Measurements from ENCODE around the gene LHX2.

DNA sequence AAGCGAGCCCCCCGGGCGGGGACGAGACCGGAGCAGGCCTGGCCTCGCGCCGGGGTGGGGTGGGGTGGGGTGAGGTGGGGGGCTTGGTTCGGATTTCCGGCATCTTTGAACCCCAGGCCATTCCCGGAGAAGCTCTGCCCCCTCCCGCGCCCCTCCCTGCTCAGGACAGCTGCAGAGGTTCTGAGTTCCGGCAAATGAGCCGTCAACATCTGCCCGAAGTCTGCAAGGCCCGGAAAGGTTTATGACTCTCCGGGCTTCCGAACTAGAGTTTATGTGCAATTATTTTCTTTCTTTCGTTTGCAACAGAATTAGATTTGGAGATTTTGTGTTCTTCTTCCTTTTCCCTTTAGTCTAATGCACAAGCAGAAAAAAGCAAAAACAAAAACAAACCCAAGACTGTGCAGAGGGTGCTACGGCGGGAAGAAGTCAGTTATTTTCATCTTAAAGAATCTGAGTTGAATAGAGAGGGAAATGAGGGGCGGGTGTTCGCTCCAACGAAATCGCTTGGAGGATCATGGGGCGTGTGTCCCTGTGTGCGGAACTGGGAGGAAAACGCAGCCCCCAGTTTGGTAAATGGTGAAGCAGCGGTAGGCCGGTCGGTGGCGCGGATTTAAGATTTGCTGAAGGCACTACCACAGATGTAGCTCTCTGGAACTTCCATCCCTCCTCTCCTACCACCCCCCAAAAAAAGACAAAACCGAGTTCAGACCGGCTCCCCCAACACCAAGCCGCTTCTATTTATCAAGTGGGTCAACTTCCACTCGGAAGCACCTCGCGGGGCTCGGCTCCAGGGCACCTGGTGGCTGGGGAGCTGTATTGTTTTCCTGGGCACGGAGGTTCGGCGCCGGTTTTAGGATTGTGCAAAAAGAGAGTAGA lies 4.8 kb downstream of the LHX2 start:
- TF ChIP-seq ZNF274 (IDR thresholded peaks at IDR 0.05; ENCODE audit: low read depth, low read length) (no peak), YY1 (IDR thresholded peaks at IDR 0.05; ENCODE audit: insufficient read depth, insufficient read length) (no peak)
